Measurements from ENCODE around the gene SMCO3. TPM values are rescaled to one million over a fixed set of nuclear protein-coding genes. Genes with fewer than 3 reads are reported as not detected.

SMCO3 gene
- total and polyA plus RNA-seq, 2 of the 8 experiments (the other 6 are each of a cell fraction or from before 2014, with no cell fraction given): not detected

GRCh38 chr12:14845350-14845750 is 31.4 kb upstream of the SMCO3 start:
- Histone ChIP-seq H3K4ac (replicated peaks; ENCODE audit: insufficient read length, low read depth, low read length) (no peak overlapping the region), H2BK20ac (ENCODE audit: low read length) (no peak overlapping the region), H2BK120ac (replicated peaks; ENCODE audit: low read depth, low read length) (no peak overlapping the region), H3K9me3 (ENCODE audit: insufficient read depth in 2 of 2, low read depth in 1 of 2, low read length in 1 of 2) (no peaks in the 10 kb centered on the region), H2AFZ (ENCODE audit: low read length) (no peak overlapping the region), H2BK12ac (ENCODE audit: low read depth, low read length) (no peak overlapping the region), H3K79me1 (ENCODE audit: low read depth, low read length) (no peaks in the 10 kb centered on the region), H3K56ac (replicated peaks; ENCODE audit: insufficient read length, low read depth, low read length) (no peak overlapping the region), H3K23me2 (ENCODE audit: low read depth, low read length) (no peaks in the 10 kb centered on the region), H2AK5ac (ENCODE audit: low read depth, low read length) (no peak overlapping the region), H3K18ac (ENCODE audit: extremely low read depth, low read length) (no peak overlapping the region), H4K5ac (ENCODE audit: insufficient read length, low read depth, low read length) (no peak overlapping the region), H3K4me3 (ENCODE audit: extremely low read depth in 1 of 4, insufficient read depth in 2 of 4, low read depth in 3 of 4, low read length in 4 of 4) (no peak overlapping the region), H2BK5ac (ENCODE audit: low read depth, low read length) (no peak overlapping the region), H3K36me3 (ENCODE audit: control insufficient read depth in 2 of 4, insufficient read depth in 4 of 4, low read length in 3 of 4) (no peaks in the 10 kb centered on the region), H2BK15ac (ENCODE audit: low read length) (no peak overlapping the region), H3K27ac (ENCODE audit: low read depth, low read length) (no peak overlapping the region), H3K4me2 (ENCODE audit: insufficient read depth in 1 of 2, low read depth in 2 of 2, low read length in 2 of 2) (no peak overlapping the region), H3K23ac (ENCODE audit: insufficient read length) (no peak overlapping the region), H3K27me3 (replicated peaks in 1 of 4; ENCODE audit: control insufficient read depth in 3 of 4, extremely low read depth in 1 of 4, insufficient read depth in 3 of 4, low read length in 3 of 4) (no peaks in the 10 kb centered on the region), H3K14ac (ENCODE audit: insufficient read length) (no peak overlapping the region), H4K8ac (ENCODE audit: extremely low read depth, insufficient read depth, low read length) (no peak overlapping the region), H3K4me1 (replicated peaks in 1 of 4; ENCODE audit: control insufficient read depth in 3 of 4, insufficient read depth in 4 of 4, low read length in 3 of 4) (no peaks in the 10 kb centered on the region), H3K79me2 (ENCODE audit: control insufficient read depth in 1 of 2, insufficient read depth in 2 of 2, low read length in 2 of 2) (no peaks in the 10 kb centered on the region), H4K20me1 (replicated peaks in 1 of 2; ENCODE audit: control insufficient read depth in 1 of 2, insufficient read depth in 2 of 2, low read length in 2 of 2) (no peaks in the 10 kb centered on the region), H3K9ac (replicated peaks in 1 of 4; ENCODE audit: extremely low read depth in 1 of 4, low read depth in 3 of 4, low read length in 3 of 4) (no peak overlapping the region), H4K91ac (replicated peaks; ENCODE audit: insufficient read length, low read length) (no peak overlapping the region)
- FAIRE-seq (peak; percentile 76), DNase-seq (ENCODE audit: low read depth in 1 of 2, low spot score in 2 of 2) (no peak)
- CTCF ChIA-PET (ENCODE audit: partially characterized antibody): interaction anchor here (0.6 to 6.7 kb wide), 8 partner anchors 10 to 149 kb away, joined by 3 to 116 read pairs (median 4); no protein-coding TSS in a partner anchor
- POLR2A ChIA-PET (ENCODE audit: partially characterized antibody): no interaction called here
- WGBS, 2 experiments (ENCODE audit: extremely low coverage in 1 of 2, insufficient coverage in 1 of 2, insufficient read length in 1 of 2, insufficient replicate concordance in 2 of 2, low coverage in 1 of 2, low lambda C conversion rate in 2 of 2, missing lambda C conversion rate in 1 of 2): 11% methylated on average over 3 of the region's 3 CpGs; no CpG with 5 or more reads in 1 of the 2 experiments
- TF ChIP-seq TEAD4 (IDR thresholded peaks at IDR 0.05; ENCODE audit: low read depth, low read length) (no peak), NRF1 (IDR thresholded peaks at IDR 0.05; ENCODE audit: low read depth, low read length) (no peak), KDM1A (IDR thresholded peaks at IDR 0.05; ENCODE audit: borderline replicate concordance, low read length) (no peak), CTCF (IDR thresholded peaks at IDR 0.05; ENCODE audit: control extremely low read depth in 1 of 3, insufficient read depth in 1 of 3, low read depth in 1 of 3, low read length in 3 of 3) (peak in 2 of 3 experiments; percentile 55 to 58; a peak in 2 of 4 replicates), JUN (IDR thresholded peaks at IDR 0.05; ENCODE audit: low read depth, low read length) (no peak), JUND (IDR thresholded peaks at IDR 0.05; ENCODE audit: low read length) (0 out of 2 replicates have a peak, but pooled peaks have one; percentile 10), SRF (IDR thresholded peaks at IDR 0.05; ENCODE audit: low read depth, low read length) (no peak), RAD21 (IDR thresholded peaks at IDR 0.05 in 1 of 2, conservative IDR thresholded peaks at IDR 0.05 in 1 of 2; ENCODE audit: low read depth in 2 of 2, low read length in 2 of 2) (peak; percentile 90 to 93), SIN3A (conservative IDR thresholded peaks at IDR 0.05 in 1 of 2, IDR thresholded peaks at IDR 0.05 in 1 of 2; ENCODE audit: low read depth in 1 of 2, low read length in 2 of 2) (no peak), FOSL1 (IDR thresholded peaks at IDR 0.05; ENCODE audit: insufficient read depth, low read depth, low read length) (no peak), TCF12 (IDR thresholded peaks at IDR 0.05; ENCODE audit: low read depth, low read length) (no peak)

Measured in H1 (cell line).